HG03095 (cell line): ENCODE measurements around the gene MTSS2.
"Not testable (repeated sequence)": the region's sequence is repeated elsewhere in the genome, so short reads cannot be mapped to it uniquely, and the experiment has no call there.

ENCODE experiments used
- ATAC-seq: cut with Tn5 transposase; IDR thresholded peaks from one replicate; pipeline ENCODE4 v1.9.1; 2021; ENCODE audit warnings: moderate library complexity; ENCODE audit not compliant: unreplicated experiment

MTSS2 gene

GRCh38 chr16:70656712-70657263, 29.1 kb downstream of the MTSS2 start:
- no peak for ATAC-seq

DNA sequence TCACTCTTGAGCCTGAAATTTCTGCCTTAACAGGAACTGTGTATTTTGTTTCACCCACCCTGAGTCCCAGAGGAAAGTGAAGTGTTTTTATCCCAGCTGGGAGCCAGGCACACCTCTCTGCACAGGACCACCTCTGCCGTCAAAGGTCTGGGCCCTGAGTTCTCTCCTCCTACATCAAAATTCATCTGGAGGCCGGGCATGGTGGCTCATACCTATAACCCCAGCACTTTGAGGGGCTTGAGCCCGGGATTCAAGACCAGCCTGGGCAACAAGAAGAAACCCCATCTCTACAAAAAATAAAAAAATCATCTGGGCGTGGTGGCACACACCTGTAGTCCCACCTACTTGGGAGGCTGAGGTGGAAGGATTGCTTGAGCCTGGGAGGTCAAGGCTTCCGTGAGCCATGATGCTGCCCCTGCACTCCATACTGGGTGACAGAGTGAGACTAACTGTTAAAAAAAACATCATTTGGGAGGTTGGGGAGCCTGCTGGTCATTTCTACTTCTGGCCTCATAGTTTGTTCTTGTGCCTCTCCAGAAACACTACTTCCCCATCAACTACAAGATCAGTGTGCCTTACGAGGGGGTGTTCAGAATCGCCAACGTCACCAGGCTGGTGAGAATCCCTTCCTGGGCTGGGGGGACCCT, 29.7 kb downstream of the MTSS2 start:
- no peak for ATAC-seq

GRCh38 chr16:70653809-70654771, 31.8 kb downstream of the MTSS2 start:
- no peak for ATAC-seq

DNA sequence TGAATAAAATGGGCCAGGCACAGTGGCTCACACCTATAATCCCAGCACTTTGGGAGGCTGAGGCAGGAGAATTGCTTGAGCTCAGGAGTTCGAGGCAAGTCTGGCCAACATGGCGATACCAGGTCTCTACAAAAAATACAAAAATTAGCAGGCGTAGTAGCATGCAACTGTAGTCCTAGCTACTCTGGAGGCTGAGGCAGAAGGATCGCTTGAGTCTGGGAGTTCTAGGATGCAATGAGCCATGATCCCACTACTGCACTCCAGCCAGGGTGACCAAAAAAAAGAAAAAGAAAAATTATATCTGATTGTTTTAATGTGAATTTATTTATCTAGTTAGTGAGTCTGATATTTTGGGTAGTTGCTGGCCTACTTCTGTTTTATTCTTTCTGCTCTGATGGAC, 32.4 kb downstream of the MTSS2 start:
- ATAC-seq: no peak

GRCh38 chr16:70652322-70652721, 33.5 kb downstream of the MTSS2 start:
- ATAC-seq: no peak

DNA sequence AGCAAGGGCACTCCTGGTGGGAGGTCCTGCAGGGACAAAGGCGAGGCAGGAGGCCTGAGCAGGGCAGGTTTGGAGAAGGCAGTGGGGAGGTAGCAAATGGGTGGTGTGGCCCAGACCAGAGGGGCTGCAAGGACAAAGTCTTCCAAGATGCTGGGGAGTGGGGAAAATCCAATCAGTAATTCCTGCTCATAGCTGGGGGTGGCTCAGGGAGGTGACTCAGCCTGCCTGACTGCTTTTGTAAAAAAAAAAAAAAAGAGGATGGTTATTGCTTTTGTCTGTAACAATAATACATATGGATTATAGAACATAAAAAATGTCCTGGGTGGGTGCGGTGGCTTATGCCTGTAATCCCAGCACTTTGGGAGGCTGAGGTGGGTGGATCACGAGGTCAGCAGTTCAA, 34.3 kb downstream of the MTSS2 start:
- ATAC-seq: no peak

GRCh38 chr16:70650216-70650615, 35.6 kb downstream of the MTSS2 start:
- no peak for ATAC-seq

GRCh38 chr16:70649300-70649699, 36.6 kb downstream of the MTSS2 start:
- ATAC-seq: no peak

DNA sequence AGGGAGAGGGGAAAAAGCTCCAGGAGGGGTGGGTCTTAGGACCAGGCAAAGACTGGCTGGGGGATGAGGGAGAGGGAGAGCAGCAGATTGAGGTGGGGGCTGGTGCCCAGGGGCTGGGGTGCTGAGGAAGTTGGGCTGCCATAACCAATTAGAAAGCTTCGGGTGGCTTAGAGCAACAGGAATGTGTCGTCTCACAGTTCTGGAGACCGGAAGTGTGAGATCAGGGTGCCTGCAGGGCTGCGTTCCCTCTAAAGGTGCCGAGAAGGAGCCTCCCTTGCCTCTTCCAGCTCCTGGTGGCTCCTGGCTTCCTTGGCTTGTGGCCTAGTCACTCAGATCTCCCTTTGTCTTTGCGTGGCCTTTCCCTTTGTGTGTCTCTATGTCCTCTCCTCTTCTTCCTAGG, 37.2 kb downstream of the MTSS2 start:
- no peak for ATAC-seq

- no peak for ATAC-seq
Measured at GRCh38 chr16:70647441-70648359, 38.2 kb downstream of the MTSS2 start.

DNA sequence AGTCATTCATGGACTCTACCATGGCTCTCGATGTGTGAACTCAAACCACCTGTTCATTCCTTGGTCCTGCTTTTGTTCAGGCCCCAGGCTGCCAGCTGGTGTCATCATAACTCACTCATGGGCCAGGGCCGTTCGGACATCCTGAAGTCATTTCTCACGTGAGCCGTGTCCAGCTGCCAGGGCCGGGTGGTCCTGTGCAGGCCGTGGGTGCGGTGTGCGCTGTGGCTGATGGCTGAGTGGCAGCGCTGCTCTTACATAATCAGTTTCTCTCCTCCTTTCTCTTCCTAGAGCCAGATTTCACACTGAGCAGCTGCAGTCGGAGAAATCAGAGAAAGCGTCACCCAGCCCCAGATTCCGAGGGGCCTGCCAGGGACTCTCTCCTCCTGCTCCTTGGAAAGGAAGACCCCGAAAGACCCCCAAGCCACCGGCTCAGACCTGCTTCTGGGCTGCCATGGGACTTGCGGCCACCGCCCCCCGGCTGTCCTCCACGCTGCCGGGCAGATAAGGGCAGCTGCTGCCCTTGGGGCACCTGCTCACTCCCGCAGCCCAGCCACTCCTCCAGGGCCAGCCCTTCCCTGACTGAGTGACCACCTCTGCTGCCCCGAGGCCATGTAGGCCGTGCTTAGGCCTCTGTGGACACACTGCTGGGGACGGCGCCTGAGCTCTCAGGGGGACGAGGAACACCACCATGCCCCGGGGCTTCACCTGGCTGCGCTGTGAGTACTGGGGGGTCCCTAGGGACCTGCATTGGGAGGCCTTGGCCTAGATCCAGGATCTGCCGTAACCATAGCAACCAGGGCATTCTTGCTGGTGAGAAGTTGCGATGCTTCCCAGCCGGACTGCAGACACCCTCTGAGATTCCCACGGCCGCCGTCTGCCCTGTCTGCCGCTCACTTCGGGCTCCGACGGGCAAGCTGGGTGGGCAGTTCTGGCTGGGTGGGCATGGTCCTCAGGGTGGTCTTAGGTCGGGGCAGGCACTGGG, 39.3 kb downstream of the MTSS2 start, which contains the start of gene IL34:
IL34 (plus strand) TSS at position 300 of the 982 bp plus-strand sequence; CDS start at position 689, 389 bp downstream.
- no peak for ATAC-seq

- ATAC-seq: no peak
Measured at GRCh38 chr16:70644763-70645597, 40.9 kb downstream of the MTSS2 start.

GRCh38 chr16:70643264-70643663, 42.6 kb downstream of the MTSS2 start:
- not testable (repeated sequence) for ATAC-seq

DNA sequence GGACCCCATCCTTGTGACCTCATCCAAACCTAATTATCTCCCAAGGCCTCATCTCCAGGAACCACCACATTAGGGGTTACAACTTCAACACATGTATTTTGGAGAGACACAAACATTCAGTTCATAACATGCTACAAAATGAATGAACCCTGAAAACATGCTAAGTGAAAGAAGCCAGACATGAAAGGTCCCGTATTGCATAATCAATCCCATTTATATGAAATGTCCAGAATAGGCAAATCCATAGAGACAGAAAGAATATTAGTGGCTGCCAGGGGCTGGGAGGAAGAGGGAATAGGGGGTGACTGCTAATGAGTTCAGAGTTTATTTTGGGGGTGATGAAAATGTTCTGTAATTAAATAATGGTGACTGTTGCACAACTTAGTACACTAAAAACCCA, 43.2 kb downstream of the MTSS2 start:
- ATAC-seq: no peak

- no peak for ATAC-seq
Measured at GRCh38 chr16:70638814-70639792, 46.8 kb downstream of the MTSS2 start.
